ENCODE data around the gene NEU1. TPM values are rescaled to one million over a fixed set of nuclear protein-coding genes. Genes with fewer than 3 reads are reported as not detected.
A peak's percentile ranks its signal among the peaks of the same experiment; 100 is the strongest.

NEU1 gene
- total and polyA plus RNA-seq, 5 donors from 2014 or later: 26.4 to 32.4 (median 29.1) TPM

GRCh38 chr6:31834367-31835250 is 28.0 kb downstream of the NEU1 start:
- H3K4me1 ChIP-seq (ENCODE audit: control insufficient read depth, insufficient read depth, low read length, poor library complexity, severe bottlenecking): peaks cover 59% of the 10 kb centered on the region
- Mint-ChIP-seq H3K9me3 (peaks cover 0 to 1% (median 0%) of the 10 kb centered on the region in 7 donors), H3K36me3 (peaks cover 24% of the 10 kb centered on the region), H3K4me3 (peak overlapping the region; percentile 96 to 100 (median 99)), H3K27me3 (no peaks in the 10 kb centered on the region), H3K4me1 (peaks cover 24 to 64% (median 44%) of the 10 kb centered on the region in 4 donors), H3K27ac (peak overlapping the region; percentile 96 to 100 (median 99))
- ATAC-seq (ENCODE audit: low read depth in 2 of 2) (peak; percentile 66 to 67), DNase-seq (peak; percentile 68 to 85 (median 83))
- H3K36me3 ChIP-seq (ENCODE audit: control insufficient read depth, insufficient read depth, low read length): peaks cover 18% of the 10 kb centered on the region
- peak overlapping the region; percentile 97 for H3K27ac ChIP-seq (ENCODE audit: insufficient read depth, low read length, poor library complexity, severe bottlenecking)
- H3K27me3 ChIP-seq (ENCODE audit: control insufficient read depth, insufficient read depth, low read length): no peaks in the 10 kb centered on the region
- peak overlapping the region; percentile 96 for H3K4me3 ChIP-seq (ENCODE audit: low read depth, low read length)
- H3K9me3 ChIP-seq (ENCODE audit: control insufficient read depth in 2 of 2, low read length in 2 of 2): no peaks in the 10 kb centered on the region

GRCh38 chr6:31831350-31832215 is 31.0 kb downstream of the NEU1 start:
- no peaks in the 10 kb centered on the region for H3K27me3 Mint-ChIP-seq
- H3K27me3 ChIP-seq (ENCODE audit: control insufficient read depth, insufficient read depth, low read length): no peaks in the 10 kb centered on the region
- no peaks in the 10 kb centered on the region for H3K9me3 ChIP-seq (ENCODE audit: control insufficient read depth in 2 of 2, low read length in 2 of 2)
- ATAC-seq (ENCODE audit: low read depth in 2 of 2) (no peak), DNase-seq (no peak)
- H3K4me3 ChIP-seq (ENCODE audit: low read depth, low read length): peak overlapping the region; percentile 96
- H3K4me1 Mint-ChIP-seq: peaks cover 17 to 47% (median 32%) of the 10 kb centered on the region in 4 donors
- peaks cover 5% of the 10 kb centered on the region for H3K36me3 Mint-ChIP-seq
- H3K27ac ChIP-seq (ENCODE audit: insufficient read depth, low read length, poor library complexity, severe bottlenecking): peak overlapping the region; percentile 71
- no peaks in the 10 kb centered on the region for H3K36me3 ChIP-seq (ENCODE audit: control insufficient read depth, insufficient read depth, low read length)
- H3K4me3 Mint-ChIP-seq: peak overlapping the region; percentile 93 to 98 (median 96)
- peak overlapping the region in 1 of 3 donors; percentile 94 for H3K27ac Mint-ChIP-seq
- H3K4me1 ChIP-seq (ENCODE audit: control insufficient read depth, insufficient read depth, low read length, poor library complexity, severe bottlenecking): peaks cover 44% of the 10 kb centered on the region
- no peaks in the 10 kb centered on the region for H3K9me3 Mint-ChIP-seq

GRCh38 chr6:31830886-31831335 is 31.7 kb downstream of the NEU1 start:
- H3K9me3 ChIP-seq (ENCODE audit: control insufficient read depth in 2 of 2, low read length in 2 of 2): no peaks in the 10 kb centered on the region
- H3K27me3 ChIP-seq (ENCODE audit: control insufficient read depth, insufficient read depth, low read length): no peaks in the 10 kb centered on the region
- DNase-seq: no peak
- Mint-ChIP-seq H3K4me3 (peak overlapping the region; percentile 93 to 98 (median 96)), H3K9me3 (no peaks in the 10 kb centered on the region), H3K27ac (peak overlapping the region; percentile 84 to 94 (median 91)), H3K36me3 (peaks cover 5% of the 10 kb centered on the region), H3K4me1 (peaks cover 10 to 41% (median 30%) of the 10 kb centered on the region in 4 donors), H3K27me3 (no peaks in the 10 kb centered on the region)
- H3K4me1 ChIP-seq (ENCODE audit: control insufficient read depth, insufficient read depth, low read length, poor library complexity, severe bottlenecking): peaks cover 41% of the 10 kb centered on the region
- peak overlapping the region; percentile 71 for H3K27ac ChIP-seq (ENCODE audit: insufficient read depth, low read length, poor library complexity, severe bottlenecking)
- H3K4me3 ChIP-seq (ENCODE audit: low read depth, low read length): peak overlapping the region; percentile 96
- H3K36me3 ChIP-seq (ENCODE audit: control insufficient read depth, insufficient read depth, low read length): no peaks in the 10 kb centered on the region
- ATAC-seq (ENCODE audit: low read depth in 2 of 2): no peak

GRCh38 chr6:31829633-31830283 is 32.9 kb downstream of the NEU1 start:
- Mint-ChIP-seq H3K27me3 (no peaks in the 10 kb centered on the region), H3K4me1 (peaks cover 11 to 46% (median 28%) of the 10 kb centered on the region in 4 donors), H3K9me3 (no peaks in the 10 kb centered on the region), H3K4me3 (peak overlapping the region; percentile 93 to 98 (median 96)), H3K27ac (peak overlapping the region; percentile 84 to 91 (median 91)), H3K36me3 (peaks cover 1% of the 10 kb centered on the region)
- Histone ChIP-seq H3K27ac (ENCODE audit: insufficient read depth, low read length, poor library complexity, severe bottlenecking) (peak overlapping the region; percentile 71), H3K4me1 (ENCODE audit: control insufficient read depth, insufficient read depth, low read length, poor library complexity, severe bottlenecking) (peaks cover 36% of the 10 kb centered on the region), H3K4me3 (ENCODE audit: low read depth, low read length) (peak overlapping the region; percentile 96), H3K36me3 (ENCODE audit: control insufficient read depth, insufficient read depth, low read length) (no peaks in the 10 kb centered on the region), H3K9me3 (ENCODE audit: control insufficient read depth in 2 of 2, low read length in 2 of 2) (no peaks in the 10 kb centered on the region), H3K27me3 (ENCODE audit: control insufficient read depth, insufficient read depth, low read length) (no peaks in the 10 kb centered on the region)
- DNase-seq (peak in 2 of 3 donors; percentile 68 to 80), ATAC-seq (ENCODE audit: low read depth in 2 of 2) (no peak)

GRCh38 chr6:31827286-31828079 is 35.1 kb downstream of the NEU1 start, which contains the start of gene HSPA1B:
HSPA1B (plus strand) TSS chr6:31827738; CDS start chr6:31827951, 213 bp downstream.
- Mint-ChIP-seq H3K4me3 (peak within 1 kb of the TSS; percentile 91 to 97 (median 94)), H3K27ac (peak within 1 kb of the TSS; percentile 95 to 97 (median 96)), H3K27me3 (no peaks in the 10 kb centered on the region), H3K9me3 (no peaks in the 10 kb centered on the region), H3K4me1 (peaks cover 13 to 50% (median 31%) of the 10 kb centered on the region in 4 donors), H3K36me3 (no peaks in the 10 kb centered on the region)
- DNase-seq (peak; percentile 85 to 99 (median 87)), ATAC-seq (ENCODE audit: low read depth in 2 of 2) (peak; percentile 76 to 81)
- Histone ChIP-seq H3K4me3 (ENCODE audit: low read depth, low read length) (peak within 1 kb of the TSS; percentile 94), H3K9me3 (ENCODE audit: control insufficient read depth in 2 of 2, low read length in 2 of 2) (no peaks in the 10 kb centered on the region), H3K4me1 (ENCODE audit: control insufficient read depth, insufficient read depth, low read length, poor library complexity, severe bottlenecking) (peaks cover 41% of the 10 kb centered on the region), H3K36me3 (ENCODE audit: control insufficient read depth, insufficient read depth, low read length) (no peaks in the 10 kb centered on the region), H3K27ac (ENCODE audit: insufficient read depth, low read length, poor library complexity, severe bottlenecking) (peak within 1 kb of the TSS; percentile 85), H3K27me3 (ENCODE audit: control insufficient read depth, insufficient read depth, low read length) (no peaks in the 10 kb centered on the region)

GRCh38 chr6:31826793-31827285 is 35.8 kb downstream of the NEU1 start:
- peak; percentile 3 to 5 for ATAC-seq (ENCODE audit: low read depth in 2 of 2)

More at GRCh38 chr6:31826793-31827285, 35.8 kb downstream of the NEU1 start:
- H3K27ac ChIP-seq (ENCODE audit: insufficient read depth, low read length, poor library complexity, severe bottlenecking): peak overlapping the region; percentile 85
- no peaks in the 10 kb centered on the region for H3K36me3 ChIP-seq (ENCODE audit: control insufficient read depth, insufficient read depth, low read length)
- no peak for DNase-seq
- Mint-ChIP-seq H3K4me3 (peak overlapping the region; percentile 91 to 97 (median 94)), H3K27me3 (no peaks in the 10 kb centered on the region), H3K27ac (peak overlapping the region; percentile 95 to 97 (median 96)), H3K9me3 (no peaks in the 10 kb centered on the region), H3K4me1 (peaks cover 14 to 56% (median 34%) of the 10 kb centered on the region in 4 donors), H3K36me3 (no peaks in the 10 kb centered on the region)
- H3K4me1 ChIP-seq (ENCODE audit: control insufficient read depth, insufficient read depth, low read length, poor library complexity, severe bottlenecking): peaks cover 46% of the 10 kb centered on the region
- no peaks in the 10 kb centered on the region for H3K9me3 ChIP-seq (ENCODE audit: control insufficient read depth in 2 of 2, low read length in 2 of 2)
- peak overlapping the region; percentile 94 for H3K4me3 ChIP-seq (ENCODE audit: low read depth, low read length)
- H3K27me3 ChIP-seq (ENCODE audit: control insufficient read depth, insufficient read depth, low read length): no peaks in the 10 kb centered on the region
